Activated T-helper 17 cell treated with anti-CD3 and anti-CD28 coated beads, Interleukin-2, amount 50 U/mL, for 72 hours (primary cell): ENCODE measurements around the gene AMPD2. TPM values are rescaled to one million over a fixed set of nuclear protein-coding genes. Genes with fewer than 3 reads are reported as not detected.
A peak's percentile ranks its signal among the peaks of the same experiment; 100 is the strongest.

Experiments used
- ATAC-seq: fragments of 150-1000 bp; cut with Tn5 transposase; replicated peaks from 2 replicates; pipeline ENCODE4 v1.10.0; 2021; ENCODE audit warnings: mild to moderate bottlenecking, moderate library complexity
- H3K27ac Mint-ChIP-seq: one replicate; pipeline ENCODE4 v1.8.0; 2022; ENCODE audit warnings: mixed read lengths
- H3K27me3 Mint-ChIP-seq: one replicate; pipeline ENCODE4 v1.8.0; 2022; ENCODE audit warnings: mixed read lengths
- H3K36me3 Mint-ChIP-seq: one replicate; pipeline ENCODE4 v1.8.0; 2022; ENCODE audit warnings: low read depth, mild to moderate bottlenecking, mixed read lengths
- H3K4me1 Mint-ChIP-seq: one replicate; pipeline ENCODE4 v1.8.0; 2022; ENCODE audit warnings: mixed read lengths
- H3K4me3 Mint-ChIP-seq: one replicate; pipeline ENCODE4 v1.8.0; 2022; ENCODE audit warnings: mild to moderate bottlenecking, mixed read lengths
- H3K9me3 Mint-ChIP-seq: one replicate; pipeline ENCODE4 v1.8.0; 2022; ENCODE audit warnings: mixed read lengths
- total RNA-seq, 2 donors: library from RNA; stranded (reverse); gene quantifications; one replicate each; pipeline ENCODE4 v1.2.3, GENCODE V29; 2022

AMPD2 gene
- total RNA-seq, result 100 to 1,000 TPM in 1 of 2 donors, 10 to 100 TPM in 1; 97.1 to 135 TPM

- H3K4me1 Mint-ChIP-seq, result peaks cover 43% of the 10 kb centered on the region
- peak within 1 kb of the TSS; percentile 97 for H3K4me3 Mint-ChIP-seq
- H3K9me3 Mint-ChIP-seq, result no peaks in the 10 kb centered on the region
- peaks cover 30% of the 10 kb centered on the region for H3K36me3 Mint-ChIP-seq
- peak within 1 kb of the TSS; percentile 99 for H3K27ac Mint-ChIP-seq
- ATAC-seq, result peak; percentile 61
- H3K27me3 Mint-ChIP-seq, result no peaks in the 10 kb centered on the region
Observed at GRCh38 chr1:109619576-109620400, at the start of gene AMPD2, which contains the start of gene GNAT2. TSS of gene AMPD2 (plus strand) at chr1:109619837. CDS start at chr1:109621176, 1,339 bp downstream. TSS of gene GNAT2 (minus strand) at chr1:109619616. CDS start at chr1:109612870, 6,746 bp downstream.

- Mint-ChIP-seq H3K4me1 (peaks cover 27% of the 10 kb centered on the region), H3K27ac (no peak overlapping the region), H3K9me3 (no peaks in the 10 kb centered on the region), H3K4me3 (no peak overlapping the region), H3K27me3 (no peaks in the 10 kb centered on the region), H3K36me3 (peaks cover 30% of the 10 kb centered on the region)
- ATAC-seq, result no peak
Observed at GRCh38 chr1:109570414-109570813, 49.2 kb upstream of the AMPD2 start.

GRCh38 chr1:109573785-109574184 lies 45.9 kb upstream of the AMPD2 start:
- Mint-ChIP-seq H3K4me1 (peaks cover 9% of the 10 kb centered on the region), H3K36me3 (peaks cover 63% of the 10 kb centered on the region), H3K4me3 (no peak overlapping the region), H3K27me3 (no peaks in the 10 kb centered on the region), H3K27ac (no peak overlapping the region), H3K9me3 (no peaks in the 10 kb centered on the region)
- ATAC-seq, result no peak

GRCh38 chr1:109578947-109579443 lies 40.6 kb upstream of the AMPD2 start:
- H3K27me3 Mint-ChIP-seq, result no peaks in the 10 kb centered on the region
- no peaks in the 10 kb centered on the region for H3K9me3 Mint-ChIP-seq

GRCh38 chr1:109579491-109579890 lies 40.1 kb upstream of the AMPD2 start:
- no peaks in the 10 kb centered on the region for H3K27me3 Mint-ChIP-seq
- no peak overlapping the region for H3K27ac Mint-ChIP-seq
- H3K9me3 Mint-ChIP-seq, result no peaks in the 10 kb centered on the region
- no peaks in the 10 kb centered on the region for H3K4me1 Mint-ChIP-seq
- ATAC-seq, result no peak
- H3K36me3 Mint-ChIP-seq, result peaks cover 99% of the 10 kb centered on the region
- no peak overlapping the region for H3K4me3 Mint-ChIP-seq

More at GRCh38 chr1:109578947-109579443, 40.6 kb upstream of the AMPD2 start:
- ATAC-seq, result no peak
- Mint-ChIP-seq H3K4me3 (no peak overlapping the region), H3K36me3 (peaks cover 97% of the 10 kb centered on the region), H3K27ac (peak overlapping the region; percentile 58), H3K4me1 (no peaks in the 10 kb centered on the region)

- H3K36me3 Mint-ChIP-seq, result peaks cover 99% of the 10 kb centered on the region
- H3K27ac Mint-ChIP-seq, result no peak overlapping the region
- H3K4me1 Mint-ChIP-seq, result no peaks in the 10 kb centered on the region
- no peak for ATAC-seq
- H3K4me3 Mint-ChIP-seq, result no peak overlapping the region
- no peaks in the 10 kb centered on the region for H3K27me3 Mint-ChIP-seq
- H3K9me3 Mint-ChIP-seq, result no peaks in the 10 kb centered on the region
Observed at GRCh38 chr1:109582021-109582420, 37.6 kb upstream of the AMPD2 start.

- Mint-ChIP-seq H3K4me1 (no peaks in the 10 kb centered on the region), H3K27ac (no peak overlapping the region), H3K36me3 (peaks cover 100% of the 10 kb centered on the region), H3K4me3 (no peak overlapping the region), H3K27me3 (no peaks in the 10 kb centered on the region), H3K9me3 (no peaks in the 10 kb centered on the region)
- no peak for ATAC-seq
Observed at GRCh38 chr1:109584766-109585165, 34.9 kb upstream of the AMPD2 start.

- no peak for ATAC-seq
- H3K4me3 Mint-ChIP-seq, result no peak overlapping the region
- no peaks in the 10 kb centered on the region for H3K9me3 Mint-ChIP-seq
- peaks cover 100% of the 10 kb centered on the region for H3K36me3 Mint-ChIP-seq
- H3K27ac Mint-ChIP-seq, result peak overlapping the region; percentile 47
- H3K27me3 Mint-ChIP-seq, result no peaks in the 10 kb centered on the region
- no peaks in the 10 kb centered on the region for H3K4me1 Mint-ChIP-seq
Observed at GRCh38 chr1:109586055-109586454, 33.6 kb upstream of the AMPD2 start.

- Mint-ChIP-seq H3K4me1 (no peaks in the 10 kb centered on the region), H3K36me3 (peaks cover 100% of the 10 kb centered on the region), H3K27me3 (no peaks in the 10 kb centered on the region), H3K9me3 (no peaks in the 10 kb centered on the region), H3K4me3 (no peak overlapping the region), H3K27ac (peak overlapping the region; percentile 2)
- no peak for ATAC-seq
Observed at GRCh38 chr1:109589177-109589576, 30.5 kb upstream of the AMPD2 start.

GRCh38 chr1:109589679-109590078 lies 30.0 kb upstream of the AMPD2 start:
- Mint-ChIP-seq H3K27me3 (no peaks in the 10 kb centered on the region), H3K27ac (no peak overlapping the region), H3K9me3 (no peaks in the 10 kb centered on the region), H3K4me3 (no peak overlapping the region), H3K4me1 (no peaks in the 10 kb centered on the region), H3K36me3 (peaks cover 100% of the 10 kb centered on the region)
- no peak for ATAC-seq

GRCh38 chr1:109592916-109593315 lies 26.7 kb upstream of the AMPD2 start:
- no peak for ATAC-seq
- no peaks in the 10 kb centered on the region for H3K9me3 Mint-ChIP-seq
- peaks cover 93% of the 10 kb centered on the region for H3K36me3 Mint-ChIP-seq
- H3K27ac Mint-ChIP-seq, result no peak overlapping the region
- H3K4me1 Mint-ChIP-seq, result no peaks in the 10 kb centered on the region
- H3K4me3 Mint-ChIP-seq, result no peak overlapping the region
- no peaks in the 10 kb centered on the region for H3K27me3 Mint-ChIP-seq

GRCh38 chr1:109595531-109595930 lies 24.1 kb upstream of the AMPD2 start:
- no peaks in the 10 kb centered on the region for H3K27me3 Mint-ChIP-seq
- H3K27ac Mint-ChIP-seq, result peak overlapping the region; percentile 20
- ATAC-seq, result no peak
- H3K4me1 Mint-ChIP-seq, result no peaks in the 10 kb centered on the region
- H3K9me3 Mint-ChIP-seq, result no peaks in the 10 kb centered on the region
- peaks cover 67% of the 10 kb centered on the region for H3K36me3 Mint-ChIP-seq
- no peak overlapping the region for H3K4me3 Mint-ChIP-seq

GRCh38 chr1:109598156-109598555 lies 21.5 kb upstream of the AMPD2 start:
- ATAC-seq, result no peak
- Mint-ChIP-seq H3K4me1 (peaks cover 15% of the 10 kb centered on the region), H3K36me3 (peaks cover 40% of the 10 kb centered on the region), H3K27ac (no peak overlapping the region), H3K27me3 (no peaks in the 10 kb centered on the region), H3K4me3 (no peak overlapping the region), H3K9me3 (no peaks in the 10 kb centered on the region)

- no peak for ATAC-seq
- no peak overlapping the region for H3K27ac Mint-ChIP-seq
Observed at GRCh38 chr1:109598655-109599054, 21.0 kb upstream of the AMPD2 start.

GRCh38 chr1:109603229-109603628 lies 16.4 kb upstream of the AMPD2 start:
- Mint-ChIP-seq H3K27ac (no peak overlapping the region), H3K36me3 (no peaks in the 10 kb centered on the region), H3K4me1 (peaks cover 15% of the 10 kb centered on the region), H3K4me3 (no peak overlapping the region), H3K9me3 (no peaks in the 10 kb centered on the region), H3K27me3 (no peaks in the 10 kb centered on the region)
- ATAC-seq, result no peak

More at GRCh38 chr1:109598655-109599054, 21.0 kb upstream of the AMPD2 start:
- Mint-ChIP-seq H3K9me3 (no peaks in the 10 kb centered on the region), H3K36me3 (peaks cover 35% of the 10 kb centered on the region), H3K4me3 (no peak overlapping the region), H3K27me3 (no peaks in the 10 kb centered on the region), H3K4me1 (peaks cover 15% of the 10 kb centered on the region)
